ENCODE results near the gene BUD23. TPM values are rescaled to one million over a fixed set of nuclear protein-coding genes. Genes with fewer than 3 reads are reported as not detected.

Gene BUD23
- total and polyA plus RNA-seq, 7 donors, result 50.4 to 155 (median 96.2) TPM

- ATAC-seq (no peak), DNase-seq (no peak)
- no peak overlapping the region for H3K4me3 ChIP-seq
- no peak overlapping the region for H3K27ac ChIP-seq
- intact Hi-C loops (cut with DNase I), result no loop called here
- H3K27me3 ChIP-seq (ENCODE audit: insufficient read depth in 3 of 3, low read length in 2 of 3), result no peaks in the 10 kb centered on the region
- no peaks in the 10 kb centered on the region for H3K9me3 ChIP-seq
- no peaks in the 10 kb centered on the region for H3K36me3 ChIP-seq (ENCODE audit: insufficient read depth in 1 of 2, low read depth in 1 of 2)
- TF ChIP-seq, protein P1, sequence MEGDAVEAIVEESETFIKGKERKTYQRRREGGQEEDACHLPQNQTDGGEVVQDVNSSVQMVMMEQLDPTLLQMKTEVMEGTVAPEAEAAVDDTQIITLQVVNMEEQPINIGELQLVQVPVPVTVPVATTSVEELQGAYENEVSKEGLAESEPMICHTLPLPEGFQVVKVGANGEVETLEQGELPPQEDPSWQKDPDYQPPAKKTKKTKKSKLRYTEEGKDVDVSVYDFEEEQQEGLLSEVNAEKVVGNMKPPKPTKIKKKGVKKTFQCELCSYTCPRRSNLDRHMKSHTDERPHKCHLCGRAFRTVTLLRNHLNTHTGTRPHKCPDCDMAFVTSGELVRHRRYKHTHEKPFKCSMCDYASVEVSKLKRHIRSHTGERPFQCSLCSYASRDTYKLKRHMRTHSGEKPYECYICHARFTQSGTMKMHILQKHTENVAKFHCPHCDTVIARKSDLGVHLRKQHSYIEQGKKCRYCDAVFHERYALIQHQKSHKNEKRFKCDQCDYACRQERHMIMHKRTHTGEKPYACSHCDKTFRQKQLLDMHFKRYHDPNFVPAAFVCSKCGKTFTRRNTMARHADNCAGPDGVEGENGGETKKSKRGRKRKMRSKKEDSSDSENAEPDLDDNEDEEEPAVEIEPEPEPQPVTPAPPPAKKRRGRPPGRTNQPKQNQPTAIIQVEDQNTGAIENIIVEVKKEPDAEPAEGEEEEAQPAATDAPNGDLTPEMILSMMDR (IDR thresholded peaks at IDR 0.05), result no peak
- WGBS, 3 donors, result 62 to 80% (median 75%) methylated on average over 6 of the region's 6 CpGs
- peaks cover 15% of the 10 kb centered on the region for H3K4me1 ChIP-seq
These were observed 39.4 kb downstream of the BUD23 start for GRCh38 chr7:73722785-73723184.

DNA sequence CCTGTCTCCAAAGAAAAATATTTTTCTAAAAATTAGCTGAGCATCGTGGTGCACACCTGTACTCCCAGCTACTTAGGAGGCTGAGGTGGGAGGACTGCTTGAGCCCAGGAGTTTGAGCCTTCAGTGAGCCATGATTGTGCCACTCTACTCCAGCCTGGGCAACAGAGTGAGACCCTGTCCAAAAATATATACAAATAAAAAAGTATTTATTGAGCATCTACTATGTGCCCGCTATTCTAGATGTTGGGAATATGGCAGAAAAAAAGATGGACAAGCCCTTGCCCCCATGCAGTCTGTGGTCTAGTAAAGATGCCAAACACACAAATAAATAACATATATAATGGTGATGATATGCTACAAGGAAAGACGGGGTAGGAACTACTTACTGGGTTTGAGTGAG, 40.4 kb downstream of the BUD23 start:
- H3K4me3 ChIP-seq, result no peak overlapping the region

GRCh38 chr7:73726083-73726466, 42.7 kb downstream of the BUD23 start:
- Histone ChIP-seq H3K36me3 (ENCODE audit: insufficient read depth in 1 of 2, low read depth in 1 of 2) (no peaks in the 10 kb centered on the region), H3K4me1 (no peaks in the 10 kb centered on the region), H3K27ac (no peak overlapping the region), H3K4me3 (no peak overlapping the region), H3K9me3 (no peaks in the 10 kb centered on the region), H3K27me3 (ENCODE audit: insufficient read depth in 3 of 3, low read length in 2 of 3) (no peaks in the 10 kb centered on the region)
- ATAC-seq (peak in 1 of 4 donors; percentile 9), DNase-seq (no peak)
- TF ChIP-seq, protein P1 (IDR thresholded peaks at IDR 0.05), result no peak
- 41 to 50% (median 44%) methylated on average over 1 of the region's 1 CpG for WGBS, 3 donors
- intact Hi-C loops (cut with DNase I), result no loop called here

More for the DNA sequence above, 40.4 kb downstream of the BUD23 start:
- H3K27ac ChIP-seq, result no peak overlapping the region
- H3K36me3 ChIP-seq (ENCODE audit: insufficient read depth in 1 of 2, low read depth in 1 of 2), result no peaks in the 10 kb centered on the region
- ATAC-seq (no peak), DNase-seq (no peak)
- H3K9me3 ChIP-seq, result no peaks in the 10 kb centered on the region
- 90 to 97% (median 95%) methylated on average over 3 of the region's 3 CpGs for WGBS, 3 donors
- intact Hi-C loops (cut with DNase I), result loop anchor here in 1 of 2 donors (2.0 kb wide), 1 partner anchor 117 kb away; no protein-coding TSS in a partner anchor
- H3K27me3 ChIP-seq (ENCODE audit: insufficient read depth in 3 of 3, low read length in 2 of 3), result no peaks in the 10 kb centered on the region
- peaks cover 5% of the 10 kb centered on the region for H3K4me1 ChIP-seq
- TF ChIP-seq, protein P1 (IDR thresholded peaks at IDR 0.05), result no peak

DNA sequence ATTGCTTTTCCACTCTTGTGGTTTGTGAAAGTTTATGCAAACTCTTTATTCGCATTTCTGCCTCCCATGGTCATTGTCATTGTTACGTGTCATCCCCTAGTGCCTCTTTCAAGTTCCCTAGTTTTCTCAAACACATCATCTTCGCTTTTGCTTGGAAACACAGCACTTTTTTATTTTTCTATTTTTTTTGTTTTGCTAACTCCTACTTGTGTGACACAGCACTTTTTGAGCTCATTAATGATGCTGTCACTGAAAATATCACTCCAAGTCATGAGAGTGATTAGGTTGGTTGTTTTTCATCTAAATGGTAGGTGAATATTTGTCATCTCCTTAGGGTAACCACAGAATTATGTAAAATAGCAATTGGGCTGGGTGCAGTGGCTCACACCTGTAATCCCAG, 44.6 kb downstream of the BUD23 start:
- intact Hi-C loops (cut with DNase I), result no loop called here
- H3K27me3 ChIP-seq (ENCODE audit: insufficient read depth in 3 of 3, low read length in 2 of 3), result no peaks in the 10 kb centered on the region
- DNase-seq (no peak), ATAC-seq (no peak)
- no peak overlapping the region for H3K4me3 ChIP-seq
- no peak overlapping the region for H3K27ac ChIP-seq
- no peaks in the 10 kb centered on the region for H3K9me3 ChIP-seq
- 63 to 80% (median 77%) methylated on average over 3 of the region's 3 CpGs for WGBS, 3 donors
- no peaks in the 10 kb centered on the region for H3K36me3 ChIP-seq (ENCODE audit: insufficient read depth in 1 of 2, low read depth in 1 of 2)
- TF ChIP-seq, protein P1 (IDR thresholded peaks at IDR 0.05), result no peak
- H3K4me1 ChIP-seq, result no peaks in the 10 kb centered on the region

DNA sequence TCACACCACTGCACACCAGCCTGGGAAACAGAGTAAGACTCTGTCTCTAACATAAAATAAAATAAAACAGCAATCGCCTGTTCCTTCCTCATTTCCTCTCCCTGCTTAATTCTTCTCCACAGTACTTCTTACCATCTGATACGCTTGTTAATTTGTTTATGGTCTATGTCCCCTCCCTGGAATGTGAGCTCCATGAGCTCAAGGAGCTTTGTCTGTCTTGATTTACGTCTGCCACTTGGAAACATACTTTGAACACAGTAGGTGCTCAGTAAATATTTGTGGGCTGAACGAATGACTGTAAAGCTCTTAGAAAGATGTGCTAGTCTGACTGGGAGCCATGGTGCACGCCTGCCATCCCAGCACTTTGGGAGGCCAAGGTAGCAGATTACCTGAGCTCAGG, 45.2 kb downstream of the BUD23 start:
- no peaks in the 10 kb centered on the region for H3K9me3 ChIP-seq
- DNase-seq (no peak), ATAC-seq (no peak)
- intact Hi-C loops (cut with DNase I), result no loop called here
- no peak overlapping the region for H3K4me3 ChIP-seq
- no peaks in the 10 kb centered on the region for H3K4me1 ChIP-seq
- TF ChIP-seq, protein P1 (IDR thresholded peaks at IDR 0.05), result no peak
- no peaks in the 10 kb centered on the region for H3K36me3 ChIP-seq (ENCODE audit: insufficient read depth in 1 of 2, low read depth in 1 of 2)
- 35 to 46% (median 44%) methylated on average over 5 of the region's 5 CpGs for WGBS, 3 donors
- H3K27ac ChIP-seq, result no peak overlapping the region
- H3K27me3 ChIP-seq (ENCODE audit: insufficient read depth in 3 of 3, low read length in 2 of 3), result no peaks in the 10 kb centered on the region
